ENCODE results near the gene PARVG.

The PARVG gene

DNA sequence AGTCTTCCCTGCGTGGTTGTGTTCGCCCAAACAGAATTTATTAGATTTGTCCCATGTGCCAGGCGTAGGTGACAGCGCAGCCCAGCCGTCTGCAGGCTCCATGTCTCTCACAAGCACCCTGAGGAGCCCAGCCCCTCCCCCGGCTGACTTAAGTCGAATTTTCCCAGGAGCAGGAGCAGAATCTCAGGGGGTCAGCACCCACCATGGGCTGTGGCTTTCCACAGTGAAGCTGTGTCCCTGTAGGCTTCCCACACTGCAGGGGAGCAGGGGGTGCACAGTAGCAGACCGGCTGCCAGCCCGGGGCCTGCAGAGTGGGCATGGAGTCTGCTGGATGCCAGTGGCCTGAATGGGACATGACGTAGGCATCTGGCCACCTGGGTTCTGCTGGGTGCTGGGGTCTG is 16.0 kb downstream of the PARVG start:
- no peak for DNase-seq

DNA sequence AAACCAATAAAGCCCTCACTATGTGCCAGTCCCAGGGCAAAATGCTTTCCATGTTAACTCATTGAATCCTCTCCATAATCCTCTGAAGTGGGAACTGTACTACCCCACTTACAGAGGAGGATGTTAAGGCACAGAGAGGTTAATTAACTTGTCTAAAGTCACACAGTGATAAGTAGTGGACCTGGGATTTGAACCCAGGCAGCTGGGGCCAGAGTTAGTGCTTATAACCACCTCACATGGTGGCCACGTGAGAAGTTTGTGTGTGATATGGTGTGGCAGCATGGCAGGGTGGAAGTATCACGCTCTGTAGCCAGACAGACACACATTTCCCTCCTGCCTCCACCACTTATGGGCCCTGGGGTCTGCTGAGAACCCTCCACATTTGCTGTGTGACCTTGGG is 16.5 kb downstream of the PARVG start:
- no peak for DNase-seq

DNA sequence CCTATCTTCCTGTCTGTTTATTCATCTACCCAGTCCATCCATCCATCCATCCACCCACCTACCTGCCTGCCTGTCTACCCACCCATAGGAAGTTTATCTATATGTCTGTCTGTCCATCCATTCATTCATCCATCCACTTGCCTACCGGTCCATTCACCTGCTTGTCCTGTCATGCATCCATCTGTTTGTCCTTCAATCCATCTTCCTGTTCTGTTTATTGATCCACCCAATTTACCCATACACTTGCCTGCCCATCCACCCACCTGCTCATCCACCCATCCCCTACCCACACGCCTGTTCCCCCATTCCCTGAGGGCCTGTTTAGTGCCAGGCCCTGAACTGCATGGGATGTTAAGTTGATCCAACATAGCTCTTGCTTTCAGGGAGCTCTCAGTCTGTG is 18.4 kb downstream of the PARVG start:
- DNase-seq, result no peak

DNA sequence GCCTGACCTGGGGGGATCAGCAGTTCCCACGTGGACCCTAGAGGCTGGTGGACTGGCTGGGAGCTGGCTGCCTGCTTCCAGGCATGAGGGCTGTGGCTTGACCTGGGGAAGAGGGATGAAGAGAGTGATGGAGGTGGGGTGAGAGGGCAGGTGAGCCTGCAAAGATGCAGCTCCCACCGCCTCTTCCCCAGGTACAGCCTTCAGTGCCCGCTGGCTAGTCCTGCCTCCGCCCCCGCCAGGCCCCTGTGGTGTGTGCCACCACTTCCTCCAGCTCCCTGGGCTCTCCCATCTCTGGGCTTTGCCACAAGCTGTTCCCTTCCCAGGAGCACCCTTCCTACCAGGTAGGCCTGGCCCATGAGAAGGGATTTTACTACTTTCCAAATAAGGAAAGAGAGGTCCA is 19.1 kb downstream of the PARVG start:
- DNase-seq, result no peak

DNA sequence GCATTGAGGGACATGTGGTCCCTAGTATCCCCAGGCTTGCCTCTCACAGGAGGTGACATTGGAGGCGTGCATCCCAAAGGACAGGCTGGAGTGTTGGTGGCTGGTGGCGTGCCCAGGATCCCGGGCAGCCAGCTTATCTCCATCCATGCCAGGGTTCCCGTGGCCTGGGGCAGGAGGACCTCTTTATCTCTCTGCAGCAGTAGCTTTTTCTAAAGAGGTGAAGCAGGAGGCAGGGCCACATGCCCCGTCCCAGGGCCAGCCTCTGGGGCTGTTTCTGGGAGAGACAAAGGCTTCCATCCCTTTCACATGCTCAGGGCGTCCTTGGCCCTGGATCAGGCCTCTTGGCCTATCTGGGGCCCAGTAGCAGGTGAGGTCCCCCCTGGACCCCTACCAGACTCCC is 19.7 kb downstream of the PARVG start:
- DNase-seq, result no peak

DNA sequence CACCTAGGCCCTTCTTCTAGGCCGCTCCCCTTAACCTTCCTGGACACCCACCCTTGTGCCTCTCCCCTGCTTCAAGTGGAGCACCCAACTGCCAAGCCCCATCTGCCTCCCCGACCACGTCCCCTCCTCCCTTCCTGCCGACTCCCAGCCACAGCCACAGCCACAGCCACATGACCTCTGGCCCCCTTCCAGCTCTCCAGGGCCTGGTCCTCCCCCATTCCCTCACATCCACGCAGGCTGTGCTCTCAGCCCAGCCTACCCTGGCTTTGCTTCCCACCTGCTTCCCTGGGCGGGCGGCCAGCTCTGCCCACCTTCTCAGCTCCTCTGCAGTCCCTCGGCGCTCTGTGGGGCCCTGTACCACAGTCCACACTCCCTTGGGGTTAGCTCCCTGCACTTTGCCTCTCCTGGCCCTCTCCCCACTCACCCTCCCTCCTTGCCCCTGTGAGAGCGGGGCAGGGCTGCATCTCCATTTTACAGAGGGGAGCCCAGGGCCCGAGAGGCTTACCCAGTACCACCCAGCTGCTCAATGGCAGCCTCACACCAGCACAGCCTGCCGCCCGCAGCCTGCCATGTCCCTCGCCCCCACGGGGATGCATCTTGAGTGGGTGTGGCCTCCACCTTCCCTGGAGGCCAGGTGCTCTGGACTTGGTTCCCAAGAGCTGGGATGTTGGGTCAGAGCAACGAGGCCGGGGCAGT is 20.3 kb downstream of the PARVG start:
- no peak for DNase-seq

DNA sequence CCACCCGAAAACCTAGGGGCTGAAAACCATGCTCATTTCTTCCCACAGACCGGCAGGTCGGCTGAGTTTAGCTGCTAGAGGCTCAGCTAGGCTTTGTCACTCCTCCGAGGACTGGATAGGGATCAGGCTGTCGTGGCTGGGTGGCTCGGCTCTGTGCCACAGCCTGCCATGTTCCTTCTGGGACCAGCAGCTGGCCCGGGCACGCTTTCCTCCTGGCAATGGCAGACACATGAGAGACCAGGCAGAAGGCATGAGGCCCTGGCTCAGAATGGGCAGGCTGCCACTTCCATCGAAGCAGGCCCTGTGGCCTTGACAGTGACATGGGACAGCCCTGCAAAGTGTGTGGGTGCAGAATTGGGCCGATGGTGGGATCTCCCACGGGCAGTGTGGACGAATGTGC is 20.9 kb downstream of the PARVG start:
- DNase-seq, result no peak

DNA sequence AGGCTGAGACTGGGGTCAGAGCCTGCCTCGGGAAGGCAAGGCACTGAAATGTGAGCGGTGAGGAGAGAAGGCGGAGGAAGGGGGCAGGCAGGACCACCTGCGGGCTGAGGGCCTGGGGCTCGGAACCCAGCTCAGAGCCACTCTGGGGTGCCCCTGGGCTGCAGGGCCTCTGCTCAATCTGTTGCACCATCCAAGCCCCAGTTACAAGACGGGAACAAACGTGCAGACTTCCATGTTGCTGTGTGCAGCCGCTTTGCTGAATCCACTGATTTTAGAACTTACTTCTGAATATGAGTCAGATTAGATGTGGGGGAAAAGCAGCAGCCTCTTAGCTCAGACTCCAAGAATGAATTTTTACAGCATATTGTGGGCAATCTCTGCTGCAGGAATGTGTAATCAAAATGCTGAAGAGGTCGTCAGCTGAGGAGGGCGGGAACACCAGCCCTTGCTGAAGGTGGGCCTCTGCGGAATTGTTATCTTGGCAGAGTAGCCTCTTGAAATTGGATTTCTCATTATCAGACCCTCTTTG is 21.6 kb downstream of the PARVG start:
- DNase-seq, result no peak

DNA sequence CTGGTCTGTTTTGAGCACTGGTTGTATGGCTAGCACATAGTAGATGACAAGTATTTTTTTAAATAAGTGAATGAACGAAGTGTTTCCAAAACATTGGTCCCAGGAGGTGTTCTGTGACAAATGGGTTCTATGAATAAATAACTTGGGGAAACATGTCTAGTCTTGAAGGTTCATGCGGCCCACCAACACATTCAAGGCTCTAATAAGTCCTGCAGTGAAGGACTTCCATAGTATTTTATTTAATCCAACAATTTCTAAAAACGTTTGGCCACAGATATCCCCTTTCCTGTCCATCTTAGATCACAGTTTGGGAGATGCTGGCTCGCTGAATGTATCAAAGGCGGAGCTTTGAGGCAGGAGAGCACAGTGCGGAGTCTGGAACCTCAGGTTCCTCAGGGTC is 22.5 kb downstream of the PARVG start:
- no peak for DNase-seq

DNA sequence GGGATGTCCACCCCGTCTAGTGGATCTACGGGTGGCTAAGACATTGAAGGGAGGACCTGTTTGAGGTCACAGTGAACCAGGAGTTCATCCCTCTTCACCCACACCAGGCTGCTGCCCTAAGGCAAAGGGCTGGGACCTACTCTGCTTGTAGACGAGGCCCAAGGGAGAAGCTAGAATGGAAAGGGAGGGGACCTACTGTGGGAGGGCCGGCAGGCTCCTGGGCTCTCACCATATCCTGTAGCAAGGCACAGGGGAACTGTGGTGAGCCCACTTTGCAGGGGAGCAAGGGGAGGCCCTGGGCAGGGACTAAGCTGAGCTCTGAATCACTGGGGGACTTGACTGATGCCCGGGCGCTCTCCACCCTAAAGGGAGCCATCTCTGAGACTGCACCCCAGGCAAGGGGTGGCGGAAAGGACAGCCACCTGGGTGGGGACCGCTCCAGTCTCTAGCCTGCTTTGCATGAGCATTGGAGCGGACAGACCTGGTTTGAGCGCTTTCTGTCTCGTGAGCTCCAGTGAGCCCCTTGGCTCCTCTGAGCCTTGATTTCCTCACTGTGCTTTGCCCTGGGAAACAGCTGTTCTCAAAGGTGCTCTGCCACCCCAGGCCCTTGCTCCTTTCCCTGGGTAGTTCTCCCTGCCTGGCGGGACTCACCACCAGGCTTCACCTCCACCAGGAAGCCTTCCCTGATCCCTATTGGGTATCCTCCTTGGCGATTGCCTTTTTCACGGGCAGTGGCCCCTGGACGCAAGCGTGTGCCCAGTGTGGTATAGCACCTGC is 24.2 kb downstream of the PARVG start:
- DNase-seq, result no peak

DNA sequence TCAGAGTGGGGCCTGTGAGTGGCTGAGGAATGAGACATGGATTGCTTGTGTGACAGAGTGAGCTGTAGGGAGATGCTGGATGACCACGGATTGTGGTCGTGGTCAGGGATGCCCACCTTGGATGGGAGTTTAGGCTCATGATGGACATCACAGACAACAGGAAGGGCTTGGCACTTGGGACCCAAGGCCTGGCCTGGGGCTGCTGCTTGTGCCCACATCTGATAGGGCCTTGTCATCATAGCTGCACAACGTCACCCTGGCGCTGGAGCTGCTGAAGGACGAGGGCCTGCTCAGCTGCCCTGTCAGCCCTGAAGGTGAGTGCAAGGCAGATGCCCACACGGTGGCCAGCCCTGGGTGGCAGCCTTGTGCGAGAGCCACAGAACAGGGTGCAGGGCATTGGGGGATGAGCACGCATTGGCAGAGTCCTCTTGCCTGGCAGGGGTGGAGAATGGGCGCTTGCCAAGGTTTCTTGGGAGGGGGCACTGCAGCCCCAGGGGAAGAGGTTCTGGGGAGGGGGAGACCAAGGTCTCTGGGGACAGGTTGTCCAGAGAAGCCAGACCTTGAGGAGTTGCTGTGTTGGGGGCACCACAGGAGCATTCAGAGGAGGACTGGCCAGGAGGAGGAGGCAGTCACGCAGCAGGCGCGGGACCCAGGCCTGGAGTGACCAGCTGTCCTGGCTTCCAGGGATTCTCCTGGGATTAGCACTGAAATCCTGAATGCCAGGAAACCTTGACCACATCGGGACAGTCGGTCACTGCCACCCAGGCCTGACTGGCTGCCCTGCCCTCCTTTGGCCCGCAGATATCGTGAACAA is 25.0 kb downstream of the PARVG start:
- no peak for DNase-seq

DNA sequence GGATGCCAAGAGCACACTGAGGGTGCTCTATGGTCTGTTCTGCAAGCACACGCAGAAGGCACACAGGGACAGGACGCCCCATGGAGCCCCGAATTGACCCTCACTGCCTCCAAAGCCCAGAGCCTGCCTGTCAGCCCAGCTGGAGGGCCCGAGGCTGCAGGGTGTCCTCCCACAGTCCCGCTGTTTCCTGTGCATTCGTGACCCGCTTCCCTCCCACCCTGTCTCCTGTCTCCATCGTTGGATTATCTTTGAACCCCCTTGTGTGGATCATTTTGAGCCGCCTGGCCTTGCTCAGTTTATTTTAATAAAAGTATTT is 25.6 kb downstream of the PARVG start:
- no peak for DNase-seq

DNA sequence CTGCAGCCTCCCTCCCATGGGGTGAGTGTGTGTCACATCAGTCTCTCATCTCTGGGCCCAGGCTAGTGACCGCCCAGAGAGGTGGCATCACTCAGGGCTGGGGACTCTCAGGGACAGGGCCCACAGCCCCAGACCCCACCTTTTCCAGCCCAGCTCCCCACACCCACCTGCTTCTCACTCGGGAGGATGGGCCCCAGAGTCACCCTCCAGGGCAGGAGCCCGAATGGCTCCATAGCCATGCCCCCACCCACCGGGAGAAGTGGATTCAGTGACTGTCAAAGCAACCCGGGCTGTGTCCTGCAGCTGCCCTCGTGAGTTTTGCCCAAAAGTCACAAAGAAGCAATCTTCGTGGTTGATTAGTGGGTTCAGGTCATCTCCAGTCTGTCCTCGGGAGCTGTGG is 26.0 kb downstream of the PARVG start:
- DNase-seq, result no peak

DNA sequence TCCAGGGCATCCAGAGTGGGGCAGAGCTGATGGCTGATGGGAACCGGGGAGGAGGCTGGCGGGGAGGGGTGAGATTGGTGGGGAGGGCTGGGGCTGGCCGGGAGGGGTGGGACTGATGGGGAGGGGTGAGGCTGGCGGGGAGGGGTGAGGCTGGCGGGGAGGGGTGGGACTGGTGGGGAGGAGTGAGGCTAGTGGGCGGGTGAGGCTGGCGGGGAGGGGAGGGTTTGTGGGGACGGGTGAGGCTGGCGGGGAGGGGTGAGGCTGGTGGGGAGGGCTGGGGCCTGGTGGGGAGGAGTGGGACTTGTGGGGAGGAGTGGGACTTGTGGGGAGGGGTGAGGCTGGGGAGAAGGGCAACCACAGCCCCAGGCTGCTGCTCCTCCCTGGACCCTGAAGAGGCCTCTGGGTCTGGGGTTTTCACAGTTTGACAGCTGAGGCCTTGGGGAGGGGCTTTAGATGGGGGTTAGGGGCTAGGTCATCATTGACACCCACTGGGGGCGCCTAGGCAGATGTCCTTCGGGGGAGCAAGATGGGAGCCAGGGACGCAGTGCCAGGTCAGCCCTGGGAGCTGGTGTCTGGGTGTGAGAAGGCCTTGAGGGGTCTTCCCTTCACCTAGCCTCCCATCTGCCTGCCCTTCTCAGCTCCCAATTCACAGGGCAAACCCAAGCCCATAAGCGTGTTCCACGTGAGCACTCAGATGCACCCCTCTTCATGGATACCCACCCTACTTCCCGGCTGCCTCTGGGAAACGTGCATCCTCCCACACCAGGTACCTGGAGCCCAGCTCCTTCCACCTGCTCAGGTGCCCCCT is 26.7 kb downstream of the PARVG start:
- no peak for DNase-seq

DNA sequence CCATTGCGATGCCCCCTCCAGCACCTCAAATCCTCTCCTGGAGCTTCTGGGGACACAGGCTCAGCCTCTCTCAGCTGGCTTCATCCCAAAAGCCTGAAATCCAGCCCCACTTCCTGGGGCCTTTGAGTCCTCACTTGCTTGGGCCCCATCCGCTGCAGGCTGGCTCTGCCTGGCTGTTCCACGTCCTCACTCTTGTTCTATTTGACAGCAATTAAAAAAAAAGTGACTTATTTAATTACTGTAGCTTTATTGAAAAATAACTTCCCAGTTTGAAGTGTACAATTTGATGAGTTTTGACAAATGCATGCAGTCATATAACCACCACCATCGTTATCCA is 27.2 kb downstream of the PARVG start:
- no peak for DNase-seq

DNA sequence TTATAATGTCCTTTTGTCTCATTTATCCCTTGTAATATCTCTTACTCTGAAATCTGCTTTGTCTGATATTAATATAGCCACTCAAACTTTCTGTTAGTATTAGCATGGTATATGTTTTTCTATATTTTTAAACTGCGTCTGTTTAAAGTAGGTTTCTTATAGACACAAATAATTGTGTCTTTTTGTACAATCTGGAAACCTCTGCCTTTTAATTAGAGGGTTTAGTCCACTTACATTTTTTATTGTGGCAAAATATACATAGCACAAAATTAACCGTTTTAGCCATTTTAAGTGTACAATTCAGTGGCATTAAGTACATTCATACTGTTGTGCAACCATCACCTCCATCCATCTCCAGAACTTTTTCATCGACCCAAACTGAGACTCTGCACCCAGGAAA is 28.6 kb downstream of the PARVG start:
- DNase-seq, result no peak

DNA sequence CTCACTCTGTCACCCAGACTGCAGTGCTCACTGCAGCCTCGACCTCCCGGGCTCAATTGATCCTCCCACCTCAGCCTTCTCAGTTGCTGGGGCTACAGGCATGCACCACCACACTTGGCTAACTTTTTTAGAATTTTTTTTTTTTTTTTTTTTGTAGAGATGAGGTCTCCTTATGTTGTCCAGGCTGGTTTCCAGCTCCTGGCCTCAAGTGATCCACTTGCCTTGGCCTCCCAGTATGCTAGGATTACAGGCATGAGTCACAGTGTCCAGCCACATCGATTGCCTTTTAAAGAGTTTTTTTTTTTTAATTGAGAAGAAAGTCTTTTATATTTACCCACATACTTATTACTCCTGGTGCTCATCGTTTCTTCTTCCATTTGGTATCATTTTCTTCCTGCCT is 30.0 kb downstream of the PARVG start:
- DNase-seq, result no peak

DNA sequence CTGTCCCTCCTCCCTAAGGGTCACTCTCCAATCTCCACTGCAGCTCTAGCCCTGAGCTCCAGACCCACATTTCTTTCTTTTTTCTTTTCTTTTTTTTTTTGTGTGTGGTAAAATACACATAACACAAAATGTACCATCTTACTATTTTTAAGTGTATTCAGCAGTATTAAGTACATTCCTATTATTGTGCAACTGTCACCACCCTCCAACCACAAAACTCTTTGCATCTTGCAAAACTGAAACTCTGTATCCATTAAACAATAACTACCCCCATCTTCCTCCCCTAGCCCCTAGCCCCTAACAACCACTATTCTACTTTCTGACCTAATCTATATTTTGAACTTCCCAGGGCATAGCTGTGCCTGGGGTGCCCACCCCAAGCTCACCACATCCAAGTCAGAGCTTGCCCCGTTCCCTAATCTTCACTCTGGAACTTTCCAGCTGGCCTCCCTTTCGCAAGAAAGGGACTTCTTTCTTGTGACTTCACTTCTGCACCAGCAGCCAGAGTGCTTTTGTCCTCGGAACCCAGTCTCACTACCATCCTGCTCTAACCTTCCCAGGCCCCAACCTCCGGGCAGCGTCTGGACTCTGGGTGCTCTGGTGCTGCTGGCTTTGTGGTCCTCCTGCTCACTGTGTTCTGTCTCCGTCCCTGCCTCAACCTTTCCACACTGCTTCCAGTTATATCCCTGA is 30.7 kb downstream of the PARVG start:
- DNase-seq, result no peak

DNA sequence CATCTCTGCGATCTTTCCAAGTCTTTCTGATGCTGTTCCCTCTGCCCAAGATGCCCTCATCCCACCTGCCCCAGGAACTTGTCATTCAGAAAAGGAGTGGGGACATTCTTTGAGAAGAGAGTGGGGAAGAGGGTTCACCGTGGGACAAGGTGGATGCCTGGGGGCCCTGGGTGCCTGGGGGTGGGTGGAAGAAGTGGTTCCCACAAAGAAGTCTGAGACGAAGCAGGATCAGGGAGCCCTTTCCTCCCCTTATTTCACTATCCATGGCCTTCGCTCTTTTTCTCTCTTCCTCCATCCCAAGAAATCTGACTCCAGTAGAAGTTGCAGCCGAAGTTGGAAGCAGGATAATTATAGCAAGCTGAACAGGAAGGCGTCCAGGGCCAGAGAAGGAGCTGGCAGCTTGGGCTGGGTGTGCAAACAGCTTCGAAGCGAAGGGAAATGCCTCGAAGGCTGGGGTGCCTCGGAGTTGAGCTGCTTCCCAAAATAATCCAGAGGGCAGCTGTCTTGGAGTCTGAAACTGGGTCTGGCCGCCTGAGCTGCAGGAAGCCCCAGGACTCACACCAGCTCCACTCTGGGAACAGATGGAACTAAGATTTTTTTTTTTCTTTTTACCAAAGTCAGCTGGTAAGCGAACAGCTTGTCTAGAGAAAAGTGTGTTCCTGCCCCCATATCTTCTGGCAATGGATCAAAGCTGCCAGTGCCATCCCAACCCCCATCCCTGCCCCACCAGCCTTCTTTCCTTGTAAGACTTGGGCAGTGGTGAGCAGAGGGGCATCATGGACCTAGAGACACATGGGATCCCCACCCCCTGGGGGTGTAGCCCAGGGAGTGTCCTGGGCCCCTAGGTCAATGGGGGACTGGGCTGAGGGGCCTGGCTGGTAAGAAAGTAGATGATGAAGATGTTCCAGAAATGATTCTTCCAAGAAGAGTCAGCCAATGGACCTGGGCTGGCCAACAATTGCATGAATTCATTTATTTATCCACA is 31.5 kb downstream of the PARVG start:
- DNase-seq, result no peak

DNA sequence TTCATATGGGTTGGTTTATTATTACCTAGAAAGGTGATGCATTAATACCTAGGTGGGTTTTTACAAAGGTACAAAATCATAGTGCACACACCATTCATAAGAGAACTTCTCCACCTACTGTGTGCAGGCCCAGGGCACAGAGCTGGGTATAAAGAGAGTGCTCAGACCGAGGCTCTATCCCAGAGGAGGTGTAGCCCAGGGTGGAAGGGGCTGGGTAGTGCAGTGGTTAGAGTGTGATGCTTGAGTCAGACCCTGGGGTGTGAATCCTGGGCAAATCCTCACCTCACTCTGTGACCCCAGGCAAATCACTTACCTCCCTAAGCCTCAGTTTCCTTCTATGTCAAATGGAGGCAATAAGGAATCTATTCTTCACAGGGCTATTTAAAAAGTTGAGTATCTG is 32.2 kb downstream of the PARVG start:
- DNase-seq, result no peak

DNA sequence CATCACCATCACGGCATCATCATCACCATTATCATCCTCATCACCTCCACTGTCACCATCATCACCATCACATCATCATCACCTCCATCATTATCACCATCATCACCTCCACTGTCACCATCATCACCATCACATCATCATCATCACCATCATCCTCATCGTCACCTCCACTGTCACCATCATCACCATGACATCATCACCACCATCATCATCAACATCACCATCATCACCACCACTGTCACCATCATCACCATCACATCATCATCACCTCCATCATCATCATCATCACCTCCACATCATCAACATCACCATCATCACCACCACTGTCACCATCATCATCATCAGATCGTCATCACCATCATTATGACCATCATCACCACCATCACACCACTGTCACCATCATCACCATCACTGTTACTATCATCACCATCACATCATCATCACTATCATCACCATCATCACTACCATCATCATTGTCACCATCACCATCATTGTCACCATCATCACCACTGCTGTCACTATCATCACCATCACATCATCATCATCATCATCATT is 32.8 kb downstream of the PARVG start:
- DNase-seq, result no peak
